GM12801 (cell line): ENCODE data around the gene SLC39A9.

Experiments used
- CTCF ChIP-seq: IDR thresholded peaks from one replicate; pipeline ENCODE4 v1.5.1; 2011; ENCODE audit warnings: control low read depth; ENCODE audit not compliant: insufficient read length; ENCODE audit errors: extremely low read depth

Gene SLC39A9

GRCh38 chr14:69451941-69452340 lies 53.4 kb downstream of the SLC39A9 start:
- TF ChIP-seq CTCF = no peak

- no peak for TF ChIP-seq CTCF
Observed at GRCh38 chr14:69458350-69458749, 59.9 kb downstream of the SLC39A9 start.

GRCh38 chr14:69459122-69459521 lies 60.6 kb downstream of the SLC39A9 start:
- no peak for TF ChIP-seq CTCF

GRCh38 chr14:69460093-69460701 lies 61.7 kb downstream of the SLC39A9 start:
- TF ChIP-seq CTCF = no peak

GRCh38 chr14:69464379-69464778 lies 65.9 kb downstream of the SLC39A9 start:
- TF ChIP-seq CTCF = no peak

- TF ChIP-seq CTCF = no peak
Observed at GRCh38 chr14:69464829-69465228, 66.3 kb downstream of the SLC39A9 start.

GRCh38 chr14:69468949-69469348 lies 70.5 kb downstream of the SLC39A9 start:
- TF ChIP-seq CTCF = no peak
